ENCODE measurements around the gene KHDRBS2.

DNA sequence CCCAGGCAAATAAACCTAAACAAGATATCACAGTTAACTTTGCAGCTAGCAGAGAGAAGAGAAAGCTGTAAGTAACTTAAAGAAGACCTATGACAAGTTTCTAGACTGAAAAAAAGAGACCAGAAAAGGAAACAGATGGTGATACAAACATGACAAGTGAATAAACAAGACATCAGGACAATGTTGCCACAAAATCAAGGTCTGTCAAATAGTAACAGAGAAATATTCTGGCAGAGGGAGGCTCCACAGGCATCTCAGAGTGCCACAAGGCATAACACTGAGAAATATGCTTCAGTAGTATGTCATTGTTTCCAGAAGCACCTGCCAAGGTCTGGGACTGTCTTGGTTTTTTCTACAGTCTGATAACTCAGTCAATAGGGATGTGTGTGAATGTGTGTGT lies 332.2 kb downstream of the KHDRBS2 start:
- TF ChIP-seq NFRKB (IDR thresholded peaks at IDR 0.05), result no peak
- no peak for TF ChIP-seq SUZ12 (IDR thresholded peaks at IDR 0.05)
- no peak for TF ChIP-seq SP1 (IDR thresholded peaks at IDR 0.05)
- TF ChIP-seq BHLHE40 (IDR thresholded peaks at IDR 0.05; ENCODE audit: borderline replicate concordance), result no peak
- no peak for TF ChIP-seq HDGF (IDR thresholded peaks at IDR 0.05; ENCODE audit: borderline replicate concordance)
- TF ChIP-seq ARNT (IDR thresholded peaks at IDR 0.05), result no peak
- no peak for TF ChIP-seq CTBP1 (IDR thresholded peaks at IDR 0.05; ENCODE audit: borderline replicate concordance)
- TF ChIP-seq ELF4 (IDR thresholded peaks at IDR 0.05), result no peak
- TF ChIP-seq L3MBTL2 (conservative IDR thresholded peaks at IDR 0.05), result no peak
- TF ChIP-seq FOXA1 (IDR thresholded peaks at IDR 0.05), result no peak
- no peak for TF ChIP-seq FOXK2 (IDR thresholded peaks at IDR 0.05)
- no peak for TF ChIP-seq LEF1 (IDR thresholded peaks at IDR 0.05; ENCODE audit: borderline replicate concordance)
